Activated CD8-positive, alpha-beta T cell treated with anti-CD3 and anti-CD28 coated beads, Interleukin-2, amount 10 ng/mL, durations not matched to agents 7 days and 5 days (primary cell): ENCODE results near the gene VPS35L. TPM values are rescaled to one million over a fixed set of nuclear protein-coding genes. Genes with fewer than 3 reads are reported as not detected.

Source experiments
- ATAC-seq: fragments of 150-1000 bp; cut with Tn5 transposase; one replicate; pipeline ENCODE4 v1.10.0; 2021; ENCODE audit warnings: moderate library complexity
- CTCF ChIA-PET: fragments of 350-600 bp; sonication (Branson Sonifier 250); formaldehyde crosslinking; loops from one replicate; lab custom pipeline; 2021; ENCODE audit warnings: antibody characterized with exemption; lab: Charles Lee
- POLR2A ChIA-PET: fragments of 350-600 bp; sonication (Branson Sonifier 250); formaldehyde crosslinking; loops from one replicate; lab custom pipeline; 2021; ENCODE audit warnings: antibody characterized with exemption; lab: Charles Lee
- DNase-seq: peaks from one replicate; pipeline ENCODE4 v3.0.0-alpha.2; 2020
- H3K27ac Mint-ChIP-seq: one replicate; pipeline ENCODE4 v1.8.0; 2021; ENCODE audit warnings: mild to moderate bottlenecking, mixed read lengths
- H3K27me3 Mint-ChIP-seq: one replicate; pipeline ENCODE4 v1.8.0; 2021; ENCODE audit warnings: low read depth, mixed read lengths
- H3K36me3 Mint-ChIP-seq: one replicate; pipeline ENCODE4 v1.8.0; 2021; ENCODE audit warnings: low read depth, mixed read lengths
- H3K4me1 Mint-ChIP-seq: one replicate; pipeline ENCODE4 v1.8.0; 2021; ENCODE audit warnings: low read depth, mixed read lengths
- H3K4me3 Mint-ChIP-seq: one replicate; pipeline ENCODE4 v1.8.0; 2021; ENCODE audit warnings: mild to moderate bottlenecking, mixed read lengths
- H3K9me3 Mint-ChIP-seq: one replicate; pipeline ENCODE4 v1.8.0; 2022; ENCODE audit warnings: mixed read lengths; ENCODE audit not compliant: insufficient read depth
- total RNA-seq, 2 experiments: library from RNA; stranded (reverse); gene quantifications; one replicate each; pipeline ENCODE4 v1.2.3, GENCODE V29; 2021

VPS35L gene
- total RNA-seq, 2 experiments from 2014 or later: 61.5 to 65.1 TPM

DNA sequence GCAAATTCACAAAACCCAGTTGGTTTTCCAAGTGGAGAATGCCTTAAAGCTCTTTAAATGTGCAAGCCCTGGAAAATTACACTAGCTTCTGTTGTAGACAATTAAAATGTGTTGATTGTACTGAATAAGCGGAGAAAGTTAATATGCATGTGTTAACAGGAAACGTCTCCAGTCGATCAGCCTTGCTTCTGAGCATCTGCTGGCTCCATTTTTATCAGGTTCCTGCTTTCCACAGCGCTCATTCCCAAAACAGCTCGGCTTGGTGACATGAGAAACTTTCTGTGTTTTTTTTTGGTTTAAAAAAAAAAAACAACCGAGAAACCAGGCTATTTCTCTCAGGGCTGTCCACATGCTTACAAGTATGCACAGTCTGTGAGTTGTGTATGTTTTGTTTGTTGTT is 60.7 kb downstream of the VPS35L start:
- ATAC-seq (no peak), DNase-seq (no peak)
- H3K4me1 Mint-ChIP-seq: no peaks in the 10 kb centered on the region
- ChIA-PET CTCF (interaction anchor here (0.7 kb wide), 1 partner anchor 15 kb away, joined by 3 read pairs; no protein-coding TSS in a partner anchor), POLR2A (no interaction called here)
- H3K4me3 Mint-ChIP-seq: no peak overlapping the region
- H3K27me3 Mint-ChIP-seq: no peaks in the 10 kb centered on the region
- no peaks in the 10 kb centered on the region for H3K9me3 Mint-ChIP-seq
- peaks cover 10% of the 10 kb centered on the region for H3K36me3 Mint-ChIP-seq
- no peak overlapping the region for H3K27ac Mint-ChIP-seq

DNA sequence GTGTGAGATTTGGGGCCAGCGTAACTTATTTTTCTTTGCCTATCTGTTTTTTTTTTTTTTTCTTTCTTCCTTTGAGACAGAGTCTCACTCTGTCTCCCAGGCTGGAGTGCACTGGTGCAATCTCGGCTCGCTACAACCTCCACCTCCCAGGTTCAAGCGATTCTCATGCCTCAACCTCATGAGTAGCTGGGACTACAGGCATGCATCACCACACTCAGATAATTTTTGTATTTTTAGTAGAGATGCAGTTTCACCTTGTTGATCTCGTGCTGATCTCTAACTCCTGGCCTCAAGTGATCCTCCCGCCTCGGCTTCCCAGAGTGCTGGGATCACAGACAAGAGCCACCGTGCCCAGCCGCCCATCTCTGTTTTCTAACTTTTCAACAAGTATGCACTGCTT is 63.4 kb downstream of the VPS35L start:
- ChIA-PET POLR2A (no interaction called here), CTCF (no interaction called here)
- no peak for DNase-seq
- Mint-ChIP-seq H3K9me3 (no peaks in the 10 kb centered on the region), H3K36me3 (peaks cover 3% of the 10 kb centered on the region), H3K4me3 (no peak overlapping the region), H3K4me1 (no peaks in the 10 kb centered on the region), H3K27me3 (no peaks in the 10 kb centered on the region), H3K27ac (no peak overlapping the region)
- ATAC-seq: no peak

DNA sequence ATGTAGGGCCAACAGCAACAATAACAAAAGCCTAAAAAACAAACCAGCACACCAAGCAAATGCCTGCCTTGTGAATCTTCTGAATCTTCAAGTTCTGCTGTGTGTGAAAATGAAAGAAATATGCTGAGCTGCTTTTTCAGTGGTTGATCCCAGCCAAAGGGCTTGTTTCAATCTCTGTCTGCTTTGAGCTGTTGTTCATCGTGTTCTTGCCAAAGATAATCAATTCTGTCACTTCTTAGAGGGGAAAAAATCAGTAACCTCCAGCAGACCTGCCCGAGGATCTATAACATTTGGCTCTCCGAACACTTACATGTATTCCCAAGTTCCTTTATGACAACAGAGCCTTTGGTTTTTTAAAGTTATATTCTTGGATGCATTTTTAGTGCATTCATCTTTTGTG is 65.9 kb downstream of the VPS35L start:
- H3K4me1 Mint-ChIP-seq: no peaks in the 10 kb centered on the region
- ATAC-seq (no peak), DNase-seq (no peak)
- CTCF ChIA-PET: no interaction called here
- H3K9me3 Mint-ChIP-seq: no peaks in the 10 kb centered on the region
- H3K27me3 Mint-ChIP-seq: no peaks in the 10 kb centered on the region
- no peak overlapping the region for H3K4me3 Mint-ChIP-seq
- peaks cover 5% of the 10 kb centered on the region for H3K36me3 Mint-ChIP-seq
- POLR2A ChIA-PET: no interaction called here
- no peak overlapping the region for H3K27ac Mint-ChIP-seq

DNA sequence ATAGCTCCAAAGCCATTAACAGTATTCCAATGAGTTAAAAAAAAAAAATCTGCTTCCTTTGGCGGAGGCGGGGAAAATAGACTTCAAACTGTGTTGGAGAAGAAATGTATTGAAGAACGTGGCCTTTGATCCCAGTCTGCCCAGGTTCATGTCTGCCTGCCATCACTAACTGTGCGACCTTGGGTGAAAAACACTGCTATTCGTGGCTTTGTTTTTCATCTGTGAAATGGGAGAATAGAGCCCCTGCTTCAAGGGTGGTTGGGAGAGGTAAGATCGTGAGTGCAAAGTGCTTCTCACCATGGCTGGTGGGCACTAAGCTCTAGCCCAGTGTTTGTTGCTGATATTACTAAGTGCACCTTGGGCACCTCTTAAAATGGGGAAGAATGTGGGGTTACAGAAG is 69.5 kb downstream of the VPS35L start:
- no peak overlapping the region for H3K27ac Mint-ChIP-seq
- DNase-seq: no peak
- ChIA-PET POLR2A (no interaction called here), CTCF (interaction anchor here (0.6 kb wide), 1 partner anchor 69 kb away, joined by 3 read pairs; no protein-coding TSS in a partner anchor)
- H3K4me1 Mint-ChIP-seq: no peaks in the 10 kb centered on the region
- ATAC-seq: no peak
- H3K9me3 Mint-ChIP-seq: no peaks in the 10 kb centered on the region
- H3K36me3 Mint-ChIP-seq: peaks cover 16% of the 10 kb centered on the region
- no peak overlapping the region for H3K4me3 Mint-ChIP-seq
- H3K27me3 Mint-ChIP-seq: no peaks in the 10 kb centered on the region

DNA sequence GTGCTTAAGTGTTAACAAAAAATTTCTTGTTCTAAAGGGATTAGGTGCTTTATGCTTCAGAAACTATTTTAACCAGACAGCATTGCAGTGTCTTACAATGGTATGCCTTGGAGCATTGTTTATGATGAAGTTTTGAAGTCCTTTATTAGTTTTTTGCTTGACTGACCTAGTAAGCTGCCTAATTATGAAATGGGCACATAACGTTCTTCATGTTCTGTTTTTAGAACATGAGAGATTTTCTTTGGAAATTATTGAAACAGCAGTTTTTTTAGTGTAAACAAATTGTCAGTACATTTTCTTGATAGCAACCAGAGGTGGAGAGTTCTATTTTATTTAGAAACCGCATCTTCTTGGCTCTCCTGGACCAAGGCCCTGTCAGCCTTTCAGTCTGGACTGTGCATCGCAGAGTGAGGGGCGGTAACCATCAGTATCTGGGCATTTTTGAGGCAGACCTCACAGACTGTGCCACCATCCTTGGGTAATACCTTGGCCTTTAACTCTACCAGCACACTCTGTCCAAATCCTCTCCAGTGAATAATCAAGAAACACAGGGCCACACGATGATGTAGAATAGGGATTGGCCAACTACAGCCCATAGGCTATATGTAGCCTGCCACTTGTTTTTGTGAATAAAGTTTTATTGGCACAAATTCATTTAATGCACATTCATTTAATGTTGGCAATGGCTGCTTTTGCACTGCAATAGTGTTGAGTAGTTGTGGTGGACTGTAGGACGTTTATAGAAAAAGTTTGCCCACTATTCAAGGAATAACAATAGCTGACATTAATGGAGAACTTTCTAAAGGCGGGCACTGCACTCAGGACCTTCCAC is 81.1 kb downstream of the VPS35L start:
- no peak overlapping the region for H3K4me3 Mint-ChIP-seq
- ChIA-PET POLR2A (no interaction called here), CTCF (no interaction called here)
- H3K27ac Mint-ChIP-seq: no peak overlapping the region
- H3K4me1 Mint-ChIP-seq: peaks cover 12% of the 10 kb centered on the region
- DNase-seq (no peak), ATAC-seq (no peak)
- H3K9me3 Mint-ChIP-seq: no peaks in the 10 kb centered on the region
- H3K27me3 Mint-ChIP-seq: no peaks in the 10 kb centered on the region
- peaks cover 27% of the 10 kb centered on the region for H3K36me3 Mint-ChIP-seq

DNA sequence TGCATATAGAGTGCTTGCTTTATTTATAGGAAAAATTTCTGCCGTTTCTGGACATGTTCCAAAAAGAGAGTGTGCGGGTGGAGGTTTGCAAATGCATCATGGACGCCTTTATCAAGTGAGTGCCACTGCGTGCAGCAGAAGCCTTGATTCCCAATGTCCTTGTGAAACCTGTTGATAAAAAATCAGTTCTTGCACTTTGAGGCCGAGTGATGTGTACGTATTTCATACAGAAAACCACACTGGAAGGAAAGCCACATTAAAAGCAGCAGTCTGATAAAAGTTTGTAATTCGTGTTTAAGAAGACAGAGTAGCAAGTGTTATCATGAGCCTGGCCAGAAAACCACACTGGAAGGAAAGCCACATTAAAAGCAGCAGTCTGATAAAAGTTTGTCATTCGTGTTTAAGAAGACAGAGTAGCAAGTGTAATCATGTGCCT is 84.5 kb downstream of the VPS35L start:
- Mint-ChIP-seq H3K27ac (no peak overlapping the region), H3K4me1 (peaks cover 12% of the 10 kb centered on the region), H3K9me3 (no peaks in the 10 kb centered on the region), H3K27me3 (no peaks in the 10 kb centered on the region), H3K36me3 (peaks cover 22% of the 10 kb centered on the region), H3K4me3 (no peak overlapping the region)
- ATAC-seq (peak; percentile 87), DNase-seq (peak; percentile 48)
- ChIA-PET CTCF (interaction anchor here (0.8 to 1.1 kb wide), 3 partner anchors 13 to 267 kb away, joined by 3 to 4 read pairs (median 3); no protein-coding TSS in a partner anchor), POLR2A (no interaction called here)

DNA sequence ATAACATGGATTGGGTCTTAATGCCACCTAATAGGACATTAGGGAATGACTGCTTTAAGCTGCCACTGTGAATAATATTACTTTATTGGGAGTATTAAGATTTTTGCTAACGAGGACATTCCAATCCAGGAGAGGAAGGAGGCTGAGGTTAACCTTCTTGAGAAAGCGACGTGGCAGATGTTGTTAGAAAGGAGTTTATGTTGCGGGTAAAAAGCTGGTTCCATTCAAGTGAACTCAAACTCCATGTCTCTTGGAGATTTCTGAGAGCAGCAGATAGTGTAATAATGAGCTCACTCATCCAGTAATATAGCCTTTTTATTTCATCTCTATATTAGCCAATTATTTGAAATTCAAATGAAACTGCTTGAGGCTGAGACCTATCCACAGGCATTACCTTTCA is 87.0 kb downstream of the VPS35L start:
- H3K4me3 Mint-ChIP-seq: no peak overlapping the region
- DNase-seq (no peak), ATAC-seq (no peak)
- ChIA-PET POLR2A (no interaction called here), CTCF (no interaction called here)
- H3K4me1 Mint-ChIP-seq: peaks cover 12% of the 10 kb centered on the region
- H3K36me3 Mint-ChIP-seq: peaks cover 24% of the 10 kb centered on the region
- no peaks in the 10 kb centered on the region for H3K27me3 Mint-ChIP-seq
- H3K27ac Mint-ChIP-seq: no peak overlapping the region
- no peaks in the 10 kb centered on the region for H3K9me3 Mint-ChIP-seq

DNA sequence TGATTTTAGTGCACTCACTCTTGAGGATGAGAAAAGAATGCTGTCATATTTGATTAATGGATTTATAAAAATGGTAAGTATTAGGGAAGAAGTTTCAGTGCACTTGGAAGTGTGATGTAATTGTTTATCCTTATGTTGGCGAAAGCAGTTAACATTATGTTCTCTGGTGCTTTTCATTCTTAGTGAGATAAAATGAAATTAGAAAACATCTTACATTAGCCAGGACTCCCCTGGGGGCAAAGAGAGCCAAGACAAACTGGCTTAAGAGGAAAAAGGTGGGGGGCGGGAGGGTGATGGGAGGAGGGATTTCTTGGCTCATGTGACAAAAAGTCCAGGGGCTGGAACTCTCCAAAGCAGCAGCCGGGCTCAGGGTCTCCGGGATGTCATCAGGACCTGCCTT is 89.4 kb downstream of the VPS35L start:
- POLR2A ChIA-PET: no interaction called here
- ATAC-seq (no peak), DNase-seq (no peak)
- Mint-ChIP-seq H3K4me3 (no peak overlapping the region), H3K4me1 (peaks cover 9% of the 10 kb centered on the region), H3K36me3 (peaks cover 16% of the 10 kb centered on the region), H3K27ac (no peak overlapping the region), H3K27me3 (no peaks in the 10 kb centered on the region), H3K9me3 (no peaks in the 10 kb centered on the region)
- CTCF ChIA-PET: no interaction called here

DNA sequence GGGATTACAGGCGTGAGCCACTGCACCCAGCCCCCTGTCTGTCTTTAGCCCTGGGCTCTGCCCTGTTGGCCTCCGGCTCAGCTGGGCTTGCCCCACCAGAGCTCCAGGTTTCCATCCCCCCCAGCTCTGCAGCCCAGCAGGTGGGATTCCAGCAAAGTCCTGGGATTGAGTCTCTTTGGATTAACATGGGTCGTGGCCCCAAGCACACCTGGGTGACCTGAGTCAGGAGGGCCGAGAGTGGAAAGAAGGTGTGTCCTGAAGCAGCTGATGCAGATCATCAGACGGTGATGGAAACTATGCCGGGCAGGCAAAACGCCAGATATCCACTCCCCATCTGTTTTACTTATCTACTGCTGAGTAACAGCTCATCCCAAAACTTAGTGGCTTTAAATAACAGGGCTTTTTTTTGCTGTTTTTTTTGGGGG is 90.1 kb downstream of the VPS35L start:
- Mint-ChIP-seq H3K27me3 (no peaks in the 10 kb centered on the region), H3K36me3 (peaks cover 11% of the 10 kb centered on the region), H3K9me3 (no peaks in the 10 kb centered on the region), H3K4me3 (no peak overlapping the region), H3K4me1 (peaks cover 2% of the 10 kb centered on the region), H3K27ac (no peak overlapping the region)
- no peak for DNase-seq
- ATAC-seq: no peak
- ChIA-PET POLR2A (no interaction called here), CTCF (no interaction called here)

DNA sequence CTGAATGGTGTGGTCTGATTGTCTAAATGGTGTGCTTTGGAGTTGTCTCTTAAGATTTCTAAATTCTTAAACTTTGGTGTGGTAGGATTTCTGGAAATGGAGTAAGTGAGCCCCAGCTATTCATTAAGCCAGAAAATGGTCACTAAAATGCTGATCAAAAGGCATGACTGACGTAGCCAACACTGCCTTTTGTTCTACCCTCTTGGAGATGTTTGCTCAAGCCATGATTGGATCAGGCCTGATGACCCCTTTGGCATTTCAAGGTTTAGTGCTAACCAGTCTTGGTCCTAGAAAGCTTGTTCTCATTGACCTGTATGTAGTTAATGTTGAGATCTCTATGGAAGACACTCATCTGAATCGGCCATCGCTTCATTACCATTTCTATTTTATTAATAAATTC is 94.5 kb downstream of the VPS35L start:
- ATAC-seq: no peak
- Mint-ChIP-seq H3K4me1 (no peaks in the 10 kb centered on the region), H3K4me3 (no peak overlapping the region), H3K9me3 (no peaks in the 10 kb centered on the region), H3K27me3 (no peaks in the 10 kb centered on the region), H3K27ac (no peak overlapping the region), H3K36me3 (peaks cover 19% of the 10 kb centered on the region)
- no peak for DNase-seq
- ChIA-PET CTCF (interaction anchor here (1.1 kb wide), 1 partner anchor 21 kb away, joined by 3 read pairs; no protein-coding TSS in a partner anchor), POLR2A (no interaction called here)

DNA sequence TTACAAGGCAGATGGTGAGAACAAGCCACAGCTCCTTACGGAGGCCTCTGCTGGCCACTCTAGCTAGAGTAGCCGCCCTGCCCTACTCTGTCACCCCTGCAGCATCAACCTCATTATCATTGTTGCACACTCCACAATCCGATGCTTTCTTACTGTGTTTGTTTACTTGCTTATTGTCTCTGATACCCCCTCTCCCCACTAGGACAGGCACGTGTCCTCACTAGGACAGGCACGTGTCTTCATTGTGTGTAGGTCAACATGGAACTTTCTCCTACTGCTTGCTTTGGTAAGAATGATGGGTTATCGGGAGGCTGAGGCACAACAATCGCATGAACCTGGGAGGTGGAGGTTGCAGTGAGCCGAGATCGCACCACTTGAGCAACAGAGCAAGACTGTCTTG is 98.6 kb downstream of the VPS35L start:
- POLR2A ChIA-PET: no interaction called here
- H3K27me3 Mint-ChIP-seq: no peaks in the 10 kb centered on the region
- no peak overlapping the region for H3K27ac Mint-ChIP-seq
- H3K4me1 Mint-ChIP-seq: no peaks in the 10 kb centered on the region
- DNase-seq (no peak), ATAC-seq (no peak)
- CTCF ChIA-PET: no interaction called here
- H3K36me3 Mint-ChIP-seq: peaks cover 25% of the 10 kb centered on the region
- no peak overlapping the region for H3K4me3 Mint-ChIP-seq
- H3K9me3 Mint-ChIP-seq: no peaks in the 10 kb centered on the region

DNA sequence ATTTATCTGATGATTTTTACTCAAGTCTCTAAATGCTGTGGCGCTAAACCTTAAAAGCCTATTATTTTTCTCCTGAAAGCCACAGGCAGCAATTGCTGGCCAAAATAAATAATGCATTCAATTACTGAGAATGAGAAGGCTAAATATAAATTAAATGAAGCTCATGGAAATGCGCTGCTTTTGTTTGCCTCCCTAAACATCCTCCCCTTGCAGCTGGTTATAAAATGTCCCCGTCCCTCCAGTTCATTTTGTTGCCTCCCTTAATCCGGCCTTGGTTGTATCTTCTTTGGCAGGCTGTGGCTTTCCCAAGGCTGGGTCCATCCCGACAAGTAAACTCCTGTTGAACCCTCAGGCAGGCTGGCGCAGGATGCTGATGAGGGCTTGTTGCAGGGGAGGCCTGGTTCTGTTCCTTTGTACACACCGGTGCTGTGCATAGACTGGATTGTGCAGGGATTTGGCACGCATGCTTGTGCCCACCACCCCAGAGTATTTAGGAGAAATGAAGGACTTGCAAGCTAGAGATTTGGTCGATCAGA is 99.8 kb downstream of the VPS35L start:
- no peak overlapping the region for H3K27ac Mint-ChIP-seq
- H3K27me3 Mint-ChIP-seq: no peaks in the 10 kb centered on the region
- ATAC-seq (no peak), DNase-seq (no peak)
- H3K9me3 Mint-ChIP-seq: no peaks in the 10 kb centered on the region
- H3K4me3 Mint-ChIP-seq: no peak overlapping the region
- peaks cover 28% of the 10 kb centered on the region for H3K36me3 Mint-ChIP-seq
- POLR2A ChIA-PET: no interaction called here
- CTCF ChIA-PET: no interaction called here
- no peaks in the 10 kb centered on the region for H3K4me1 Mint-ChIP-seq
